NCI-H187 treated with DMSO at 0.1 percent for 48 hours (cell line): Measurements from ENCODE around the gene ITPK1.

Source experiments
- DNase-seq: peaks from one replicate; lab custom pipeline; 2025; lab: John Stamatoyannopoulos, UW

The ITPK1 gene

GRCh38 chr14:92922883-92923743, 192.6 kb downstream of the ITPK1 start, which contains the start of gene CHGA:
TSS of gene CHGA (plus strand) at chr14:92923150. CDS start at chr14:92923360, 210 bp downstream.
- DNase-seq = no peak

GRCh38 chr14:92922155-92922735, 193.5 kb downstream of the ITPK1 start:
- DNase-seq = no peak

- no peak for DNase-seq
Measured at GRCh38 chr14:92920001-92920400, 195.7 kb downstream of the ITPK1 start.

- DNase-seq = no peak
Measured at GRCh38 chr14:92917956-92918355, 197.8 kb downstream of the ITPK1 start.

GRCh38 chr14:92917041-92917940, 198.4 kb downstream of the ITPK1 start:
- DNase-seq = no peak

GRCh38 chr14:92916201-92916600, 199.5 kb downstream of the ITPK1 start:
- DNase-seq = no peak

GRCh38 chr14:92914087-92914656, 201.6 kb downstream of the ITPK1 start:
- no peak for DNase-seq

GRCh38 chr14:92907316-92907911, 208.3 kb downstream of the ITPK1 start:
- DNase-seq = no peak

- no peak for DNase-seq
Measured at GRCh38 chr14:92906823-92907222, 208.9 kb downstream of the ITPK1 start.

GRCh38 chr14:92906420-92906819, 209.3 kb downstream of the ITPK1 start:
- no peak for DNase-seq

GRCh38 chr14:92905667-92906066, 210.1 kb downstream of the ITPK1 start:
- no peak for DNase-seq

GRCh38 chr14:92903359-92903758, 212.4 kb downstream of the ITPK1 start:
- no peak for DNase-seq

- no peak for DNase-seq
Measured at GRCh38 chr14:92902726-92903125, 213.0 kb downstream of the ITPK1 start.

GRCh38 chr14:92902191-92902590, 213.5 kb downstream of the ITPK1 start:
- no peak for DNase-seq

- DNase-seq = no peak
Measured at GRCh38 chr14:92900660-92901059, 215.1 kb downstream of the ITPK1 start.

GRCh38 chr14:92898566-92899131, 217.1 kb downstream of the ITPK1 start:
- no peak for DNase-seq

GRCh38 chr14:92897922-92898565, 217.7 kb downstream of the ITPK1 start:
- DNase-seq = no peak

- no peak for DNase-seq
Measured at GRCh38 chr14:92895352-92895878, 220.3 kb downstream of the ITPK1 start.

- DNase-seq = no peak
Measured at GRCh38 chr14:92892589-92892988, 223.1 kb downstream of the ITPK1 start.

GRCh38 chr14:92890830-92891588, 224.7 kb downstream of the ITPK1 start:
- peak; percentile 43 for DNase-seq
